NB4 (cell line): ENCODE data around the gene CIB1.

Source experiments
- MYC ChIP-seq: IDR thresholded peaks from 2 replicates; pipeline ENCODE4 v1.6.1; 2011; ENCODE audit warnings: low read depth, low read length
- POLR2A ChIP-seq: IDR thresholded peaks from 2 replicates; pipeline ENCODE4 v1.6.1; 2011; ENCODE audit warnings: mild to moderate bottlenecking; ENCODE audit not compliant: insufficient read length; ENCODE audit errors: extremely low read depth
- TF ChIP-seq, protein P1 (sequence below): IDR thresholded peaks from one replicate; pipeline ENCODE4 v1.5.1; 2012; ENCODE audit warnings: low read depth, low read length
- TF ChIP-seq, protein P2 (sequence below): IDR thresholded peaks from 2 replicates; pipeline ENCODE4 v1.6.1; 2011; ENCODE audit warnings: low read depth, low read length

DNA sequence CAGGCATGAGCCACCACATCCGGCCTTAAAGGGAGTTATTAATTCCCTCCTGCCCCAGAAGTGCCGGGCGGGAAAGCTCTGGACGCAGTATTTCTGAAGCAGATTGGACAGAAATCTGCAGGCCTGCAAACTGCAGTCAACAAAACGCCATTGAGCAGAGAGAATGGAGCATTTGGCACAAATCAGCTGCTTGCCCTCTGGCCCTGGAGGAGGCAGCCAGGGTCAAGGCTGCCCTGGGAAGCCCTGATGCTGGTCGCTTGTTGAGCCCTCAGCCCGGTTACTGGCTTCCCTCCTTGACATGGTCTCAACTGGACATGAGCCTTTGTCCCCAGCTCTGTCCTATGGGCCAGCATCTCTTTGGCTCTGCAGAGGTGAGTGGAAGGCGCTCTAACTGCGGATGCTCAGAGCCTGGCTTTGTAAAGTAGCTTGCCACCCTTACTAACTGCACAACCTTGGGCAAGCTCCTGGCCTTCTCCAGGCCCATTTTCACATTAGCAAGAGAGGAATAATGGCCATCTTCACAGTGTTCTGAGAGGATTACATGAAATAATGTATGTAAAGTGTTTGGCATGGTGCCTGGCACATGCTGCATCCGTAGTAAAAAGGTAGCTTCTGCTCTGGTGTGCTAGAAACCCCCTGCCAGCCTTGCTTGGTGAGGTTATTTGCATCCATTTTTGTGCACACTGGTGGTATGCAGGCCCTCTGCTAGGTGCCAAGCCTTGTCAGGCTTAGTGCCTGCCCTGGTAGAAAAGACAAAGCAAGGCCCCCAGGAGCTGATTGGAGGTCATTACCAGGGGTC lies 28.5 kb downstream of the CIB1 start:
- TF ChIP-seq, protein P1, sequence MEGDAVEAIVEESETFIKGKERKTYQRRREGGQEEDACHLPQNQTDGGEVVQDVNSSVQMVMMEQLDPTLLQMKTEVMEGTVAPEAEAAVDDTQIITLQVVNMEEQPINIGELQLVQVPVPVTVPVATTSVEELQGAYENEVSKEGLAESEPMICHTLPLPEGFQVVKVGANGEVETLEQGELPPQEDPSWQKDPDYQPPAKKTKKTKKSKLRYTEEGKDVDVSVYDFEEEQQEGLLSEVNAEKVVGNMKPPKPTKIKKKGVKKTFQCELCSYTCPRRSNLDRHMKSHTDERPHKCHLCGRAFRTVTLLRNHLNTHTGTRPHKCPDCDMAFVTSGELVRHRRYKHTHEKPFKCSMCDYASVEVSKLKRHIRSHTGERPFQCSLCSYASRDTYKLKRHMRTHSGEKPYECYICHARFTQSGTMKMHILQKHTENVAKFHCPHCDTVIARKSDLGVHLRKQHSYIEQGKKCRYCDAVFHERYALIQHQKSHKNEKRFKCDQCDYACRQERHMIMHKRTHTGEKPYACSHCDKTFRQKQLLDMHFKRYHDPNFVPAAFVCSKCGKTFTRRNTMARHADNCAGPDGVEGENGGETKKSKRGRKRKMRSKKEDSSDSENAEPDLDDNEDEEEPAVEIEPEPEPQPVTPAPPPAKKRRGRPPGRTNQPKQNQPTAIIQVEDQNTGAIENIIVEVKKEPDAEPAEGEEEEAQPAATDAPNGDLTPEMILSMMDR = no peak
- TF ChIP-seq POLR2A (no peak), MYC (no peak)
- TF ChIP-seq, protein P2, sequence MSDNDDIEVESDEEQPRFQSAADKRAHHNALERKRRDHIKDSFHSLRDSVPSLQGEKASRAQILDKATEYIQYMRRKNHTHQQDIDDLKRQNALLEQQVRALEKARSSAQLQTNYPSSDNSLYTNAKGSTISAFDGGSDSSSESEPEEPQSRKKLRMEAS = no peak
